Panc1 (cell line): ENCODE results near the gene TMEM260. TPM values are rescaled to one million over a fixed set of nuclear protein-coding genes. Genes with fewer than 3 reads are reported as not detected.

ENCODE experiments used
- ATAC-seq: fragments of 200-7000 bp; cut with Tn5 transposase; 2 replicates; pipeline ENCODE4 v1.9.1; 2020; ENCODE audit warnings: mild to moderate bottlenecking, moderate library complexity
- BruUV-seq: library from RNA; stranded (reverse); fragments of 400-500 nt; replicated peaks from 2 replicates; lab custom pipeline; 2021; lab: Mats Ljungman, UMichigan
- CTCF ChIA-PET: fragments of 300-600 bp; sonication (Branson Sonifier 250); formaldehyde crosslinking; loops from one replicate; lab custom pipeline; 2022; ENCODE audit warnings: antibody characterized with exemption; lab: Charles Lee
- POLR2A ChIA-PET: fragments of 300-600 bp; sonication (Branson Sonifier 250); formaldehyde crosslinking; loops from one replicate; lab custom pipeline; 2022; ENCODE audit warnings: antibody characterized with exemption; lab: Charles Lee
- DNase-seq: peaks from one replicate; pipeline ENCODE4 v3.0.0-alpha.2; 2010; ENCODE audit warnings: low read depth, low spot score
- H3K27ac ChIP-seq: 2 replicates; pipeline ENCODE4 v1.5.1; 2011; ENCODE audit warnings: mild to moderate bottlenecking, low read length, inconsistent platforms
- H3K27me3 ChIP-seq: fragments of 200-500 bp; sonication (Bioruptor generic); 2 replicates; pipeline ENCODE4 v1.6.0; 2014; ENCODE audit warnings: low read length, inconsistent platforms; ENCODE audit not compliant: control insufficient read depth, insufficient read depth
- H3K36me3 ChIP-seq: fragments of 200-500 bp; sonication (Bioruptor generic); 2 replicates; pipeline ENCODE4 v1.5.1; 2014; ENCODE audit warnings: inconsistent platforms, mild to moderate bottlenecking, low read length, moderate library complexity; ENCODE audit not compliant: control insufficient read depth, insufficient read depth
- H3K4me1 ChIP-seq: 2 replicates; pipeline ENCODE4 v1.5.1; 2011; ENCODE audit warnings: inconsistent platforms, mild to moderate bottlenecking, low read length, moderate library complexity; ENCODE audit not compliant: control insufficient read depth, insufficient read depth
- H3K4me3 ChIP-seq, 2 experiments: 2 replicates each; pipeline ENCODE4 v1.5.1; 2011 to 2012; ENCODE audit warnings: low read depth in 2 of 2, low read length in 2 of 2, mild to moderate bottlenecking in 2 of 2, inconsistent platforms in 1 of 2, moderate library complexity in 1 of 2
- H3K9me3 ChIP-seq: fragments of 200-500 bp; sonication (Bioruptor generic); 2 replicates; pipeline ENCODE4 v1.5.1; 2014; ENCODE audit warnings: low read depth, mild to moderate bottlenecking, inconsistent platforms, low read length, moderate library complexity; ENCODE audit not compliant: control insufficient read depth, insufficient read depth
- POLR2AphosphoS5 ChIP-seq: IDR thresholded peaks from 2 replicates; pipeline ENCODE4 v1.6.1; 2012; ENCODE audit warnings: mild to moderate bottlenecking, low read depth, low read length, moderate library complexity
- SIN3A ChIP-seq: IDR thresholded peaks from 2 replicates; pipeline ENCODE4 v1.6.1; 2012; ENCODE audit warnings: low read depth, mild to moderate bottlenecking, low read length, moderate library complexity, borderline replicate concordance; ENCODE audit not compliant: insufficient read depth
- TCF7L2 ChIP-seq: IDR thresholded peaks from 2 replicates; pipeline ENCODE4 v1.6.1; 2011; ENCODE audit warnings: mild to moderate bottlenecking, low read depth, low read length, inconsistent platforms
- in situ Hi-C: cut with HindIII; loops from 2 replicates; pipeline ENCODE4 v1.10.0; 2016; ENCODE audit warnings: low sequenced_read_pairs, low pct_unique_long_range_greater_than_20kb
- intact Hi-C: fragments of 100-400 bp; cut with micrococcal nuclease; formaldehyde crosslinking; loops from one replicate; pipeline ENCODE4 v1.10.0; 2022; ENCODE audit not compliant: unreplicated experiment
- total RNA-seq: library from RNA; stranded (reverse); gene quantifications from one replicate; pipeline ENCODE4 v1.2.1, GENCODE V29; 2021; ENCODE audit not compliant: unreplicated experiment
- TF ChIP-seq, protein P1 (sequence below), 2 experiments: IDR thresholded peaks; 2 replicates each; pipeline ENCODE4 v1.6.1; 2011 to 2012; ENCODE audit warnings: low read depth in 2 of 2, control low read depth in 1 of 2, low read length in 1 of 2, mild to moderate bottlenecking in 1 of 2, moderate library complexity in 1 of 2; ENCODE audit not compliant: insufficient read depth in 1 of 2
- TF ChIP-seq, protein P2 (sequence below): fragments of 450-650 bp; IDR thresholded peaks from 2 replicates; pipeline ENCODE4 v1.5.1; 2017; ENCODE audit warnings: mild to moderate bottlenecking

TMEM260 gene
- total RNA-seq, 1 experiment from 2014 or later: 8.9 TPM

DNA sequence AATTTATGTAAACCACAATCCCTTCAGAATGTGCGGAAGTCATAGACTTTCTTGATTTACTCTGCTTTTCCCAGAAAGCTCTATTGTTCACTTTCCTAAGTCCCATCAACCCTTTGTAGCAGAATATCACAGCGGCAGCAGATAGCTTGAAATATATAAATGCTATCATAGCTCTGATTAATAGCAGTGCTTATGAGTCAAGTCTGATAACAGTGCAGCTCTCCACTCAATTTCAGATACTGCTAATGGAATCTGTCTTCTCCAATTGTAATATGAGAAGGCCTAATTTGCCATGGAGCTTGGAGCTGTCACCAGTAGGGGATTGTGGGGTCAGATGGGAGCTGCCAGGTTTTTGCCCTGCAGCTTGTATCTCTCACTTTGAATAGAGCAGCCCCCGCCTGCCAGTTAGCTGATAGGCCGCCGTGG is 10.9 kb downstream of the TMEM260 start:
- in situ Hi-C loops: no loop called here
- CTCF ChIA-PET: no interaction called here
- Histone ChIP-seq H3K4me1 (no peaks in the 10 kb centered on the region), H3K27ac (no peak overlapping the region), H3K36me3 (no peaks in the 10 kb centered on the region; the same call in 1 of the 2 replicates), H3K4me3 (no peak overlapping the region), H3K27me3 (no peaks in the 10 kb centered on the region), H3K9me3 (no peaks in the 10 kb centered on the region)
- intact Hi-C loops: no loop called here
- TF ChIP-seq SIN3A (no peak), TCF7L2 (no peak), POLR2AphosphoS5 (no peak)
- TF ChIP-seq, protein P1, sequence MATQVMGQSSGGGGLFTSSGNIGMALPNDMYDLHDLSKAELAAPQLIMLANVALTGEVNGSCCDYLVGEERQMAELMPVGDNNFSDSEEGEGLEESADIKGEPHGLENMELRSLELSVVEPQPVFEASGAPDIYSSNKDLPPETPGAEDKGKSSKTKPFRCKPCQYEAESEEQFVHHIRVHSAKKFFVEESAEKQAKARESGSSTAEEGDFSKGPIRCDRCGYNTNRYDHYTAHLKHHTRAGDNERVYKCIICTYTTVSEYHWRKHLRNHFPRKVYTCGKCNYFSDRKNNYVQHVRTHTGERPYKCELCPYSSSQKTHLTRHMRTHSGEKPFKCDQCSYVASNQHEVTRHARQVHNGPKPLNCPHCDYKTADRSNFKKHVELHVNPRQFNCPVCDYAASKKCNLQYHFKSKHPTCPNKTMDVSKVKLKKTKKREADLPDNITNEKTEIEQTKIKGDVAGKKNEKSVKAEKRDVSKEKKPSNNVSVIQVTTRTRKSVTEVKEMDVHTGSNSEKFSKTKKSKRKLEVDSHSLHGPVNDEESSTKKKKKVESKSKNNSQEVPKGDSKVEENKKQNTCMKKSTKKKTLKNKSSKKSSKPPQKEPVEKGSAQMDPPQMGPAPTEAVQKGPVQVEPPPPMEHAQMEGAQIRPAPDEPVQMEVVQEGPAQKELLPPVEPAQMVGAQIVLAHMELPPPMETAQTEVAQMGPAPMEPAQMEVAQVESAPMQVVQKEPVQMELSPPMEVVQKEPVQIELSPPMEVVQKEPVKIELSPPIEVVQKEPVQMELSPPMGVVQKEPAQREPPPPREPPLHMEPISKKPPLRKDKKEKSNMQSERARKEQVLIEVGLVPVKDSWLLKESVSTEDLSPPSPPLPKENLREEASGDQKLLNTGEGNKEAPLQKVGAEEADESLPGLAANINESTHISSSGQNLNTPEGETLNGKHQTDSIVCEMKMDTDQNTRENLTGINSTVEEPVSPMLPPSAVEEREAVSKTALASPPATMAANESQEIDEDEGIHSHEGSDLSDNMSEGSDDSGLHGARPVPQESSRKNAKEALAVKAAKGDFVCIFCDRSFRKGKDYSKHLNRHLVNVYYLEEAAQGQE (IDR thresholded peaks at IDR 0.05; ENCODE audit: insufficient read depth in 1 of 2, low read depth in 2 of 2, low read length in 1 of 2): no peak
- TF ChIP-seq, protein P2, sequence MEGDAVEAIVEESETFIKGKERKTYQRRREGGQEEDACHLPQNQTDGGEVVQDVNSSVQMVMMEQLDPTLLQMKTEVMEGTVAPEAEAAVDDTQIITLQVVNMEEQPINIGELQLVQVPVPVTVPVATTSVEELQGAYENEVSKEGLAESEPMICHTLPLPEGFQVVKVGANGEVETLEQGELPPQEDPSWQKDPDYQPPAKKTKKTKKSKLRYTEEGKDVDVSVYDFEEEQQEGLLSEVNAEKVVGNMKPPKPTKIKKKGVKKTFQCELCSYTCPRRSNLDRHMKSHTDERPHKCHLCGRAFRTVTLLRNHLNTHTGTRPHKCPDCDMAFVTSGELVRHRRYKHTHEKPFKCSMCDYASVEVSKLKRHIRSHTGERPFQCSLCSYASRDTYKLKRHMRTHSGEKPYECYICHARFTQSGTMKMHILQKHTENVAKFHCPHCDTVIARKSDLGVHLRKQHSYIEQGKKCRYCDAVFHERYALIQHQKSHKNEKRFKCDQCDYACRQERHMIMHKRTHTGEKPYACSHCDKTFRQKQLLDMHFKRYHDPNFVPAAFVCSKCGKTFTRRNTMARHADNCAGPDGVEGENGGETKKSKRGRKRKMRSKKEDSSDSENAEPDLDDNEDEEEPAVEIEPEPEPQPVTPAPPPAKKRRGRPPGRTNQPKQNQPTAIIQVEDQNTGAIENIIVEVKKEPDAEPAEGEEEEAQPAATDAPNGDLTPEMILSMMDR: no peak
- POLR2A ChIA-PET: no interaction called here
- no peak for ATAC-seq
- BruUV-seq: no TSS peak
- DNase-seq: no peak

DNA sequence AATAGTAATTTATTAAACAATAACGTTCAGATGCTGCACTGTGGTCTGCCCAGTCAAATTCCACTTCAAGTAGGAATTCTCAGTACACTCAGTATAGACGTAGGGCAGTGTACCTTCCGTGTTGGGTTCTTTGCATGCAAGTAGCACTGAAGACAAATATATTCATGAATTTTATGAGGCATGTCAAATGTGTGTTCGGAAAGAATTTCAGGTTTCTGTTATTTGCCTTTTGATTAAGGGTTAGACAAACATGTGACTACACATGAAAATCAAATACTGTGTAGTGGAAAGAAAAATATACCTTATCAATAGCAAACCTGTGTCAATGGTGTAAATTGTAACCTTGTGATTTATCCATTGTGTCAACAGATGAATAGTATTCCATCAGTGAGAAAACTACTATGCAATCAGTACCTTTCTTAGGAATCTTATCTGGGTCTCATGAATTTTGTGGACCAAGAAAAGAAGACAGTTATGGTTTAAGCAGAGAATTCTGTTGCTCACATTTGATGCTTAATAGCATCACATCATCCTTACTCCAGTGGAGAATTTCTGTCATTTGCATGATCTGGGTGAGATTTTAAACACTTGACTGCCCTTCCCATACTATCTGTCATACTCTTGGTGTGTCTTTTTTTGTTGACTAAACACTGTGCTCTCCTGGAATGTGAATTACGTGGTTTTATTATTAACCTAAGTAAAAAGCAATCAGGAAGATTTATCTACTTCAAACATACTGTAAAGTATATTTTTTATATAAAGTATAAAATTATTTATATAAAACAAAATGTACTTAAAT is 13.3 kb downstream of the TMEM260 start:
- BruUV-seq: no TSS peak
- Histone ChIP-seq H3K4me1 (no peaks in the 10 kb centered on the region), H3K36me3 (no peaks in the 10 kb centered on the region; the same call in 1 of the 2 replicates), H3K27ac (no peak overlapping the region), H3K9me3 (no peaks in the 10 kb centered on the region), H3K27me3 (no peaks in the 10 kb centered on the region), H3K4me3 (no peak overlapping the region)
- POLR2A ChIA-PET: no interaction called here
- intact Hi-C loops: no loop called here
- CTCF ChIA-PET: no interaction called here
- no peak for TF ChIP-seq POLR2AphosphoS5
- no peak for DNase-seq
- ATAC-seq: no peak
- in situ Hi-C loops: no loop called here

DNA sequence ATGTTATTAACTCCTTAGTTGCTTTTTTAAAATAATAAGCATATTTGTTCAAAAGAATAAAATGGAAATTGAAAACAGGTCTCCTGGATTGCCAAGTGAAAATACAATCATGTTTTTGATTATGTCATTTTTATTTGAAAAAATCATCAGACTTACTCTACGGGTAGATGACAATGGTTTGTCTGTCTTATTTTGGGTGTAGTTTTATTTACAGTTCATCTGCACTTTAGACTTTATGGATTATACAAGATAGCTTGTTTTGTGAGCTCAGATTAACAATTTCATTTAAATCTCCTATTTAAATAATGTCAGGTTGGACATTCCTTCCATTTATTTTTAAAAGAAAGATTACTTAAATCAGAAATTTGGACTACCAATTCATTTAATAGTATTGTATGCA is 14.8 kb downstream of the TMEM260 start:
- no TSS peak for BruUV-seq
- Histone ChIP-seq H3K4me1 (no peaks in the 10 kb centered on the region), H3K27ac (no peak overlapping the region), H3K9me3 (no peaks in the 10 kb centered on the region), H3K27me3 (no peaks in the 10 kb centered on the region), H3K36me3 (no peaks in the 10 kb centered on the region; the same call in 1 of the 2 replicates), H3K4me3 (no peak overlapping the region)
- intact Hi-C loops (no loop called here), in situ Hi-C loops (no loop called here)
- TF ChIP-seq POLR2AphosphoS5 (no peak), SIN3A (no peak), TCF7L2 (no peak)
- TF ChIP-seq, protein P1 (IDR thresholded peaks at IDR 0.05; ENCODE audit: insufficient read depth in 1 of 2, low read depth in 2 of 2, low read length in 1 of 2): no peak
- TF ChIP-seq, protein P2: no peak
- no peak for DNase-seq
- no peak for ATAC-seq
- ChIA-PET CTCF (no interaction called here), POLR2A (no interaction called here)
